Measurements from ENCODE around the gene EFCAB7.

GRCh38 chr1:63617450-63617849, 94.1 kb downstream of the EFCAB7 start:
- TF ChIP-seq TCF12 (IDR thresholded peaks at IDR 0.05; ENCODE audit: low read depth, low read length) (no peak), SP1 (IDR thresholded peaks at IDR 0.05; ENCODE audit: low read depth, low read length) (no peak), POLR2AphosphoS5 (IDR thresholded peaks at IDR 0.05; ENCODE audit: low read depth, low read length) (no peak), CTCF (IDR thresholded peaks at IDR 0.05; ENCODE audit: control extremely low read depth in 1 of 3, insufficient read depth in 1 of 3, low read depth in 1 of 3, low read length in 3 of 3) (no peak), TEAD4 (IDR thresholded peaks at IDR 0.05; ENCODE audit: low read depth, low read length) (no peak), HDAC2 (IDR thresholded peaks at IDR 0.05; ENCODE audit: borderline replicate concordance in 1 of 2, low read depth in 2 of 2, low read length in 2 of 2) (no peak), EP300 (IDR thresholded peaks at IDR 0.05; ENCODE audit: borderline replicate concordance in 1 of 2, low read depth in 2 of 2, low read length in 2 of 2) (no peak), RNF2 (IDR thresholded peaks at IDR 0.05; ENCODE audit: borderline replicate concordance, low read depth, low read length, missing control alignments, poor library complexity, severe bottlenecking) (no peak), POLR2A (IDR thresholded peaks at IDR 0.05; ENCODE audit: control extremely low read depth in 1 of 2, low read depth in 2 of 2, low read length in 2 of 2) (no peak), EZH2 (IDR thresholded peaks at IDR 0.05; ENCODE audit: low read depth, low read length, severe bottlenecking) (no peak), GABPA (IDR thresholded peaks at IDR 0.05; ENCODE audit: borderline replicate concordance, insufficient read depth, low read length) (no peak)

Data from H1 (cell line).